DND-41 (cell line): ENCODE data around the gene CPXM2.

ENCODE experiments used
- ATAC-seq: fragments of 200-7000 bp; cut with Tn5 transposase; 3 replicates; pipeline ENCODE4 v1.9.1; 2021; ENCODE audit warnings: low read depth; ENCODE audit not compliant: insufficient read depth
- DNase-seq: peaks from one replicate; pipeline ENCODE4 v3.0.0-alpha.2; 2020
- H2AFZ ChIP-seq: 2 replicates; pipeline ENCODE4 v1.6.0; 2012; ENCODE audit warnings: low read depth, low read length
- H3K27ac ChIP-seq: 2 replicates; pipeline ENCODE4 v1.5.1; 2012; ENCODE audit warnings: low read length, inconsistent platforms
- H3K27me3 ChIP-seq: fragments of 200-600 bp; sonication (generic); 2 replicates; pipeline ENCODE4 v1.6.0; 2012; ENCODE audit warnings: low read length, mild to moderate bottlenecking, inconsistent platforms; ENCODE audit not compliant: insufficient read depth, poor library complexity
- H3K36me3 ChIP-seq: 2 replicates; pipeline ENCODE4 v1.5.1; 2012; ENCODE audit warnings: low read length, inconsistent platforms; ENCODE audit not compliant: insufficient read depth
- H3K4me1 ChIP-seq: 2 replicates; pipeline ENCODE4 v1.5.1; 2012; ENCODE audit warnings: mild to moderate bottlenecking, low read length; ENCODE audit not compliant: insufficient read depth
- H3K4me2 ChIP-seq: 2 replicates; pipeline ENCODE4 v1.6.0; 2012; ENCODE audit warnings: mild to moderate bottlenecking, moderate library complexity, low read length, inconsistent platforms; ENCODE audit not compliant: insufficient read depth
- H3K4me3 ChIP-seq, 2 experiments: fragments of 200-600 bp in 1 of 2; shearing (Covaris generic) in 1 of 2; 2 replicates each; pipeline ENCODE4 v1.5.1; 2012 to 2016; ENCODE audit warnings: inconsistent platforms in 2 of 2, low read length in 2 of 2, mild to moderate bottlenecking in 2 of 2, low read depth in 1 of 2, moderate library complexity in 1 of 2
- H3K79me2 ChIP-seq: 2 replicates; pipeline ENCODE4 v1.6.0; 2012; ENCODE audit warnings: low read length, inconsistent platforms; ENCODE audit not compliant: insufficient read depth
- H3K9ac ChIP-seq: 2 replicates; pipeline ENCODE4 v1.6.0; 2012; ENCODE audit warnings: low read depth, mild to moderate bottlenecking, inconsistent platforms, low read length, moderate library complexity
- H3K9me3 ChIP-seq: 2 replicates; pipeline ENCODE4 v1.5.1; 2012; ENCODE audit warnings: low read length, moderate library complexity, mild to moderate bottlenecking, inconsistent platforms; ENCODE audit not compliant: insufficient read depth, severe bottlenecking
- H4K20me1 ChIP-seq: 2 replicates; pipeline ENCODE4 v1.6.0; 2012; ENCODE audit warnings: low read length; ENCODE audit not compliant: insufficient read depth
- EZH2 ChIP-seq: IDR thresholded peaks from 3 replicates; pipeline ENCODE4 v1.6.1; 2012; ENCODE audit warnings: borderline replicate concordance, low read depth, mild to moderate bottlenecking, moderate library complexity, low read length, inconsistent platforms; ENCODE audit not compliant: severe bottlenecking
- TF ChIP-seq, protein P1 (sequence below): IDR thresholded peaks from 2 replicates; pipeline ENCODE4 v1.5.1; 2012; ENCODE audit warnings: borderline replicate concordance, low read length, moderate library complexity, mild to moderate bottlenecking; ENCODE audit not compliant: poor library complexity, severe bottlenecking; ENCODE audit errors: extremely low read depth

CPXM2 gene

DNA sequence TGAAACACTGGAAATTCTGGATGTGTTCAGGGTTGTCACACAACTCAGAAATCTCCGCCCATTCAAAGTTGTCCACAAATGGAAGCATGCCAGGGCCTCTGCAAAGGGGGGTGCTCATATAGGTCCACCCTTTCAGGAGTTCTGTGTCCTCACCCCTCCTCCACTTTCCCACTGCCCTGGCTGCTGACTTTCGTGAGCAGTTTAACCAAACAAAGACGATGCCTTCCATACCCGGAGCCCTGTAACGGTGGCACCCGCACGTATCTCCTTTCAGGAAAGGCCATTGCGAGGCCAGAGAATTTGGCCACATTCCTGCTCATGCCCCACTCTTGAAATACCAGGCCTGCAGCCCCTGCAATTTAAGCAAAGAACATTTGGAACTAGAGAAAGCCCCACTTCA, 1.4 kb downstream of the CPXM2 start:
- Histone ChIP-seq H3K27ac (no peak overlapping the region), H3K4me1 (no peaks in the 10 kb centered on the region), H3K36me3 (no peaks in the 10 kb centered on the region), H4K20me1 (no peaks in the 10 kb centered on the region), H3K79me2 (no peaks in the 10 kb centered on the region), H3K9ac (no peak overlapping the region), H3K9me3 (no peaks in the 10 kb centered on the region), H3K4me2 (no peak overlapping the region), H3K27me3 (peaks cover 7% of the 10 kb centered on the region), H2AFZ (no peak overlapping the region), H3K4me3 (no peak overlapping the region)
- TF ChIP-seq EZH2, result no peak
- TF ChIP-seq, protein P1, sequence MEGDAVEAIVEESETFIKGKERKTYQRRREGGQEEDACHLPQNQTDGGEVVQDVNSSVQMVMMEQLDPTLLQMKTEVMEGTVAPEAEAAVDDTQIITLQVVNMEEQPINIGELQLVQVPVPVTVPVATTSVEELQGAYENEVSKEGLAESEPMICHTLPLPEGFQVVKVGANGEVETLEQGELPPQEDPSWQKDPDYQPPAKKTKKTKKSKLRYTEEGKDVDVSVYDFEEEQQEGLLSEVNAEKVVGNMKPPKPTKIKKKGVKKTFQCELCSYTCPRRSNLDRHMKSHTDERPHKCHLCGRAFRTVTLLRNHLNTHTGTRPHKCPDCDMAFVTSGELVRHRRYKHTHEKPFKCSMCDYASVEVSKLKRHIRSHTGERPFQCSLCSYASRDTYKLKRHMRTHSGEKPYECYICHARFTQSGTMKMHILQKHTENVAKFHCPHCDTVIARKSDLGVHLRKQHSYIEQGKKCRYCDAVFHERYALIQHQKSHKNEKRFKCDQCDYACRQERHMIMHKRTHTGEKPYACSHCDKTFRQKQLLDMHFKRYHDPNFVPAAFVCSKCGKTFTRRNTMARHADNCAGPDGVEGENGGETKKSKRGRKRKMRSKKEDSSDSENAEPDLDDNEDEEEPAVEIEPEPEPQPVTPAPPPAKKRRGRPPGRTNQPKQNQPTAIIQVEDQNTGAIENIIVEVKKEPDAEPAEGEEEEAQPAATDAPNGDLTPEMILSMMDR, result no peak
- no peak for DNase-seq
- ATAC-seq, result no peak

DNA sequence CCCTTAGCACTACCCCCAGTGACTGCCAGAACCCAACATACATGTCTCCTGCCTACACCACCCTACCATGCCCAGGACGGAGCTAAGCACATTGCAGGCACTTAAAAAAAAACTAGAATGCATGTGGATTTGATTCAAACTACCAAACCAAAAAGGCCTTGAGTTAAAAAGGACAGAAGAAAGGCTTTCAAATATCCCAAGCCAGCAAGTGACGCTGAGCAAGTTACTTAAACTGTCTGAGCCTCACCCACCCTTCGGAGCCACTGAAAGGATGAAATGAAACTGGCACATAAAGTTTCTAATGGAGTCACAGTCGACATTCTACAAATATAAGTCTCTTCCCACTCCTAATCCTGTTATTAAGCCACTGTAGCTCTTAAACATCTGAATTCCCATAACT, 1.8 kb downstream of the CPXM2 start:
- Histone ChIP-seq H3K27me3 (peaks cover 8% of the 10 kb centered on the region), H3K4me3 (no peak overlapping the region), H3K36me3 (no peaks in the 10 kb centered on the region)

DNA sequence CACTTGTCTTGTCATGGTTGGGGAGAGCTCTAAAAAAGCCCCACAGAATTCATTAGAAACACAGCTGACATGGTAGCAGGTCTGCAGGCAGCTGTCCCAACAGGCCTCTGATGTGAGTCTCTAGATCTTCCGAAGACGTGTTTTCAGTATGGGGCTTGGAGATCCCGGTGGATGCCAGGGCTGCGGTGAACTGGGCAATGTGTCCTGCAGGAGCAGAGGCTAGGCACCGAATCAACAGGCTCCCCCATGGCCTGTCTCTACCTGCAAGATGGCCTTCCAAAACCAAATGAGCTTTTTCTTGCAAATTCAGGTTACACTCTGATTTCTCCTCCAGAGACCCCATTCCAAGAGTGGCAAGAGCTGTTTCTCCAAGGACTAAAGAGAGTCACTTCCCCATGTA, 2.9 kb downstream of the CPXM2 start:
- Histone ChIP-seq H3K9ac (no peak overlapping the region), H3K27ac (no peak overlapping the region), H3K27me3 (peaks cover 7% of the 10 kb centered on the region), H3K9me3 (no peaks in the 10 kb centered on the region), H3K4me1 (no peaks in the 10 kb centered on the region), H3K4me2 (no peak overlapping the region), H2AFZ (no peak overlapping the region), H3K36me3 (no peaks in the 10 kb centered on the region), H3K79me2 (no peaks in the 10 kb centered on the region), H3K4me3 (no peak overlapping the region), H4K20me1 (no peaks in the 10 kb centered on the region)
- DNase-seq (no peak), ATAC-seq (no peak)
- no peak for TF ChIP-seq EZH2

More for the DNA sequence above, 1.8 kb downstream of the CPXM2 start:
- DNase-seq (no peak), ATAC-seq (no peak)
- no peaks in the 10 kb centered on the region for H3K9me3 ChIP-seq
- H3K4me2 ChIP-seq, result no peak overlapping the region
- TF ChIP-seq, protein P1, result no peak
- no peak for TF ChIP-seq EZH2
- H4K20me1 ChIP-seq, result no peaks in the 10 kb centered on the region
- H2AFZ ChIP-seq, result no peak overlapping the region
- no peaks in the 10 kb centered on the region for H3K79me2 ChIP-seq
- H3K27ac ChIP-seq, result no peak overlapping the region
- H3K4me1 ChIP-seq, result no peaks in the 10 kb centered on the region
- no peak overlapping the region for H3K9ac ChIP-seq

DNA sequence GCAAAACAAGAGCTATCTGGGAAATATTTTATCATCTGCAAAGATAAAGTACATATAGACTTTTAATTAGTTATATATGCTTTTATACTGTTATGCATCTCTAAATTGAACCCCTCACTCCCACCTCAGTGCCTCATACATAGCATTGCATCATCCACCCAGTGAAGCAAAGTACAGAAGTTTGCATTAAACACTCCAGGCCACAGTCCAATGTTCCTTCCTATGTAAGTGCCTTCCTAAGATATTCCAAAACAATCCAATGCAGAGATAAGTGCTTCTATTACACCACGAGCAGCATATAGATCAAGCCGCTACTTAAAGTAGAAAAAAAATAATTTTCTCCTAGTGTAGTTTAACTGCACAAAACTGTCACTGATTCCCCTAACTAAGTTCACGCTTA, 3.4 kb downstream of the CPXM2 start:
- H2AFZ ChIP-seq, result no peak overlapping the region
- no peaks in the 10 kb centered on the region for H3K9me3 ChIP-seq

More for the DNA sequence above, 3.4 kb downstream of the CPXM2 start:
- Histone ChIP-seq H3K4me2 (no peak overlapping the region), H3K4me1 (no peaks in the 10 kb centered on the region), H3K27me3 (peaks cover 7% of the 10 kb centered on the region), H3K36me3 (no peaks in the 10 kb centered on the region), H3K9ac (no peak overlapping the region), H4K20me1 (no peaks in the 10 kb centered on the region), H3K27ac (no peak overlapping the region), H3K4me3 (no peak overlapping the region), H3K79me2 (no peaks in the 10 kb centered on the region)
- TF ChIP-seq, protein P1, result no peak
- no peak for TF ChIP-seq EZH2
- ATAC-seq, result no peak
- no peak for DNase-seq
